Hepatocyte (in vitro differentiated cells): Measurements from ENCODE around the gene GPC3. TPM values are rescaled to one million over a fixed set of nuclear protein-coding genes. Genes with fewer than 3 reads are reported as not detected.

Source experiments
- DNase-seq: peaks from one replicate; pipeline ENCODE4 v3.0.0-alpha.2; 2016; ENCODE audit warnings: low spot score
- H2AFZ ChIP-seq: fragments of 200-600 bp; sonication (generic); 2 replicates; pipeline ENCODE4 v1.6.0; 2016; ENCODE audit warnings: antibody characterized with exemption, mild to moderate bottlenecking
- H3K27ac ChIP-seq: fragments of 200-600 bp; sonication (generic); 2 replicates; pipeline ENCODE4 v1.5.1; 2016; ENCODE audit warnings: mild to moderate bottlenecking
- H3K27me3 ChIP-seq: fragments of 200-600 bp; sonication (generic); 2 replicates; pipeline ENCODE4 v1.6.1; 2016
- H3K36me3 ChIP-seq: fragments of 200-600 bp; sonication (generic); replicated peaks from 2 replicates; pipeline ENCODE4 v1.5.1; 2016; ENCODE audit warnings: low read depth; ENCODE audit not compliant: insufficient read depth
- H3K4me1 ChIP-seq: fragments of 200-600 bp; sonication (generic); 2 replicates; pipeline ENCODE4 v1.5.1; 2016; ENCODE audit warnings: mild to moderate bottlenecking, moderate library complexity; ENCODE audit not compliant: insufficient read depth
- H3K4me2 ChIP-seq: fragments of 200-600 bp; sonication (generic); 2 replicates; pipeline ENCODE4 v1.6.0; 2016
- H3K4me3 ChIP-seq: fragments of 200-600 bp; sonication (generic); 2 replicates; pipeline ENCODE4 v1.5.1; 2016; ENCODE audit warnings: mild to moderate bottlenecking
- H3K79me2 ChIP-seq: fragments of 200-600 bp; sonication (generic); 2 replicates; pipeline ENCODE4 v1.6.0; 2017; ENCODE audit warnings: mild to moderate bottlenecking
- H3K9me2 ChIP-seq: fragments of 200-600 bp; sonication (generic); replicated peaks from 2 replicates; pipeline ENCODE4 v1.6.0; 2017; ENCODE audit warnings: mild to moderate bottlenecking; ENCODE audit not compliant: insufficient read depth
- H3K9me3 ChIP-seq: fragments of 200-600 bp; sonication (generic); 2 replicates; pipeline ENCODE4 v1.5.1; 2016; ENCODE audit warnings: low read depth, mild to moderate bottlenecking
- H4K20me1 ChIP-seq: fragments of 200-600 bp; sonication (generic); 2 replicates; pipeline ENCODE4 v1.6.0; 2016; ENCODE audit warnings: mild to moderate bottlenecking; ENCODE audit not compliant: insufficient read depth, poor library complexity, severe bottlenecking
- CTCF ChIP-seq: fragments of 200-600 bp; sonication (generic); IDR thresholded peaks from 2 replicates; pipeline ENCODE4 v1.5.1; 2016; ENCODE audit warnings: antibody characterized with exemption, mild to moderate bottlenecking; ENCODE audit not compliant: poor library complexity
- EZH2 ChIP-seq: fragments of 200-600 bp; sonication (generic); IDR thresholded peaks from 2 replicates; pipeline ENCODE4 v1.6.1; 2016; ENCODE audit warnings: antibody characterized with exemption, mild to moderate bottlenecking, borderline replicate concordance
- EZH2phosphoT487 ChIP-seq: fragments of 200-600 bp; sonication (generic); IDR thresholded peaks from one replicate; pipeline ENCODE4 v1.6.1; 2018; ENCODE audit warnings: antibody characterized with exemption, mild to moderate bottlenecking, low read depth, moderate library complexity; ENCODE audit not compliant: unreplicated experiment, severe bottlenecking
- WGBS: methylation state at CpG from one replicate; pipeline ENCODE4 v1.1.6; 2016; ENCODE audit warnings: low lambda C conversion rate; ENCODE audit errors: missing lambda C conversion rate; 5-methylcytosine and 5-hydroxymethylcytosine counted together
- polyA plus RNA-seq: library from polyadenylated mRNA; unstranded; fragments of >200 nt; fragmentation: Nextera tagmentation; extraction: Ambion mirVana; gene quantifications from 2 replicates; pipeline ENCODE4 v1.2.1, GENCODE V29; 2016
- total RNA-seq: library from RNA; depleted of rRNA; stranded (reverse); fragments of >200 nt; gene quantifications from 2 replicates; pipeline ENCODE4 v1.2.3, GENCODE V29; 2014

GPC3 gene
- total and polyA plus RNA-seq, 2 experiments from 2014 or later: 789 to 860 TPM

- Histone ChIP-seq H3K36me3 (no peaks in the 10 kb centered on the region), H2AFZ (no peak overlapping the region), H3K4me2 (no peak overlapping the region), H3K27me3 (no peaks in the 10 kb centered on the region), H3K9me2 (no peaks in the 10 kb centered on the region), H4K20me1 (no peaks in the 10 kb centered on the region), H3K79me2 (peaks cover 7% of the 10 kb centered on the region), H3K9me3 (no peaks in the 10 kb centered on the region), H3K4me1 (no peaks in the 10 kb centered on the region), H3K4me3 (no peak overlapping the region), H3K27ac (no peak overlapping the region)
- no peak for DNase-seq
- TF ChIP-seq EZH2phosphoT487 (no peak), EZH2 (no peak), CTCF (no peak)
- WGBS: 55% methylated on average over 4 of the region's 4 CpGs
Measured at GRCh38 chrX:133749370-133749769, 236.0 kb downstream of the GPC3 start.

GRCh38 chrX:133747196-133747595 lies 238.2 kb downstream of the GPC3 start:
- Histone ChIP-seq H2AFZ (no peak overlapping the region), H3K36me3 (no peaks in the 10 kb centered on the region), H3K79me2 (peaks cover 12% of the 10 kb centered on the region), H3K4me1 (no peaks in the 10 kb centered on the region), H4K20me1 (no peaks in the 10 kb centered on the region), H3K9me3 (no peaks in the 10 kb centered on the region), H3K27me3 (no peaks in the 10 kb centered on the region), H3K4me2 (no peak overlapping the region), H3K4me3 (no peak overlapping the region), H3K9me2 (no peaks in the 10 kb centered on the region), H3K27ac (no peak overlapping the region)
- TF ChIP-seq EZH2phosphoT487 (no peak), EZH2 (no peak), CTCF (no peak)
- WGBS: 82% methylated on average over 2 of the region's 2 CpGs
- no peak for DNase-seq

- TF ChIP-seq CTCF: no peak
- TF ChIP-seq EZH2: no peak
- TF ChIP-seq EZH2phosphoT487: no peak
- no peaks in the 10 kb centered on the region for H3K9me2 ChIP-seq
- no peak overlapping the region for H3K4me3 ChIP-seq
- peaks cover 3% of the 10 kb centered on the region for H4K20me1 ChIP-seq
- no peaks in the 10 kb centered on the region for H3K36me3 ChIP-seq
- no peak overlapping the region for H3K27ac ChIP-seq
- DNase-seq: no peak
- 56% methylated on average over 1 of the region's 1 CpG for WGBS
- peaks cover 10% of the 10 kb centered on the region for H3K79me2 ChIP-seq
- H2AFZ ChIP-seq: no peak overlapping the region
- H3K27me3 ChIP-seq: no peaks in the 10 kb centered on the region
- no peaks in the 10 kb centered on the region for H3K4me1 ChIP-seq
- H3K4me2 ChIP-seq: no peak overlapping the region
- no peaks in the 10 kb centered on the region for H3K9me3 ChIP-seq
Measured at GRCh38 chrX:133746593-133746992, 238.8 kb downstream of the GPC3 start.

- H3K36me3 ChIP-seq: no peaks in the 10 kb centered on the region
- H3K27ac ChIP-seq: no peak overlapping the region
- H3K79me2 ChIP-seq: peaks cover 10% of the 10 kb centered on the region
- DNase-seq: no peak
- no peak overlapping the region for H2AFZ ChIP-seq
- TF ChIP-seq CTCF (no peak), EZH2 (no peak), EZH2phosphoT487 (no peak)
- no peaks in the 10 kb centered on the region for H3K9me2 ChIP-seq
- H3K4me3 ChIP-seq: no peak overlapping the region
- peaks cover 3% of the 10 kb centered on the region for H4K20me1 ChIP-seq
- no peak overlapping the region for H3K4me2 ChIP-seq
- H3K4me1 ChIP-seq: no peaks in the 10 kb centered on the region
- H3K27me3 ChIP-seq: no peaks in the 10 kb centered on the region
- H3K9me3 ChIP-seq: no peaks in the 10 kb centered on the region
Measured at GRCh38 chrX:133745349-133745748, 240.0 kb downstream of the GPC3 start.
